Renal cortical epithelial cell (primary cell): ENCODE measurements around the gene GOLGA8B. TPM values are rescaled to one million over a fixed set of nuclear protein-coding genes. Genes with fewer than 3 reads are reported as not detected.
"Not testable (repeated sequence)": the region's sequence is repeated elsewhere in the genome, so short reads cannot be mapped to it uniquely, and the experiment has no call there.

ENCODE experiments used
- DNase-seq: peaks from one replicate; pipeline ENCODE4 v3.0.0-alpha.2; 2011; ENCODE audit warnings: low read depth
- total RNA-seq: library from RNA; depleted of rRNA; stranded (reverse); fragments of >200 nt; gene quantifications from 2 replicates; pipeline ENCODE4 v1.2.3, GENCODE V29; 2014

GOLGA8B gene
- total RNA-seq, 1 donor from 2014 or later: 61.7 TPM

GRCh38 chr15:34564711-34565110 lies 18.7 kb downstream of the GOLGA8B start:
- DNase-seq: not testable (repeated sequence)

- DNase-seq: not testable (repeated sequence)
These were observed 22.6 kb downstream of the GOLGA8B start for GRCh38 chr15:34560814-34561213.

DNA sequence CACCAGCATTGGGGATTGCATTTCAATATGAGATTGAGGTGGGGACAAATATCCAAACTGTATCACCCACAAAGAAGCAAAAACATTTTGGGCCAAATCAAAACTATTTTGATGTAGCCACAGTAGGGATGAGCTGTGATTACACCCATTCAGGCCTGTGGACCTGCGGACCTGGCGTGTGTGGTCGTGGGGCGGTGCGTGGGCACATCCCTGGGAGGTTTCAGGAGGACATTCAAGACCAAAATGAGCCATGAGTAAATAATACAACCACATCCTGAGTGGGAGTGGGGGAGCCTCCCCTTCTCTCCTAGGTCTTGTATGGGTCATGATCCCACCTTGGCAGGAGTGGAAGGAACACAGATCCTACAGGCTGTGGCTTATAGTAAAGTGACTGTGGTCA lies 23.7 kb downstream of the GOLGA8B start:
- not testable (repeated sequence) for DNase-seq

DNA sequence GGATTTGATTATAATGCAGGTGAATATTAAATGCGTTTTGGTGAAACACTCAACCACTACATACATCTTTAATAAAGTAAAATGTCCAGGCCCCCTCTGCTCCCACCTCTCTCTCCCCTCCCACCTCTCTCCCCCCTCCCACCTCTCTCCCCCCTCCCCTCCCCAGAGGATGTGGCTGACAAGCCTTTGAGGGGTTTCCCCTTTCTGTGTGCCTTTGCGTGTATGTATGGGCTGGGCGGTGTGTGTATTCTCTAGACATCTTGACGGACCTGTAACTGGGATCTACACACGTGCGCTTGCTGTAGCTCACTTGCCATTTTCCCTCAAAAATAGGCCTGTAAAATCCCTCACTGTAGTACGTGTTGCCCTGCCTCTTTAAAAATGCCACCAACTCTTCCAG lies 28.3 kb downstream of the GOLGA8B start:
- not testable (repeated sequence) for DNase-seq

DNA sequence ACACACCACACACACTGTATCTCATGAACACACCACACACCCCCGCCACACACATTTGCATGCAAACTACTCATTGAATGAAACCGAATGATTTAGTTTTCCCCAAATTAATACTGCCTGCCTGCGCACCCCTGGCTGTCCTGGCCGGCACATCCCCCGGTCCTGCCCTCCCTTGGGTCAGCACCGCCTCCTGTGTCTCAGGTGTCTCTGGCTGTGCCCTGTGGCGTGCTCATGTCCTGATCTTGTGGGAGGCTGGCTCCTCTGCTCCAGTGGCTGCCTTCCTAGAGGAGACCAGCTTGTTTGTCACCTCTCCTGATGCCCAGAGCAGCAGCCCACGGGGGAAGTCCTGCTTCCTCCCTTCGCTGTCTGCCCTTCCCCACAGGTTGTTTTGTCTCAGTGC lies 28.7 kb downstream of the GOLGA8B start:
- not testable (repeated sequence) for DNase-seq

DNA sequence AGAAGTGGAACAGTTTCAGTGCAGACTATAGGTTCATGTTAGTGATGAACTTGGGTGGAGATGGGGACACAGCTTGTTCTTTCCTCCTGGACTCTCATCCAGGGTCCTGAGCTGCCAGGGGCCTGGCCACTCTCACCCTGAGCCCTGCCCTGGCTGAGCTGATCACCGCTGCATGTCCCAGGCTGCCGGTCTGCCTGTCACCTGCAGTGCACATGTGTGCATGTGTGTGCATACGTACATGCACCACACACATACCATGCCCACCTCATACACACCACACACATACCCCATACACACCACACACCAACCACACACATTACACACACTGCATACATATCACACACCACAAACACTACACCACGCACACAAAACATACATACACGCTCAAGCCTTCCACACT lies 29.3 kb downstream of the GOLGA8B start:
- DNase-seq: not testable (repeated sequence)

GRCh38 chr15:34550129-34550528 lies 33.3 kb downstream of the GOLGA8B start:
- not testable (repeated sequence) for DNase-seq

- not testable (repeated sequence) for DNase-seq
These were observed 34.1 kb downstream of the GOLGA8B start for GRCh38 chr15:34549381-34549809.

GRCh38 chr15:34543860-34544649 lies 39.4 kb downstream of the GOLGA8B start:
- not testable (repeated sequence) for DNase-seq

DNA sequence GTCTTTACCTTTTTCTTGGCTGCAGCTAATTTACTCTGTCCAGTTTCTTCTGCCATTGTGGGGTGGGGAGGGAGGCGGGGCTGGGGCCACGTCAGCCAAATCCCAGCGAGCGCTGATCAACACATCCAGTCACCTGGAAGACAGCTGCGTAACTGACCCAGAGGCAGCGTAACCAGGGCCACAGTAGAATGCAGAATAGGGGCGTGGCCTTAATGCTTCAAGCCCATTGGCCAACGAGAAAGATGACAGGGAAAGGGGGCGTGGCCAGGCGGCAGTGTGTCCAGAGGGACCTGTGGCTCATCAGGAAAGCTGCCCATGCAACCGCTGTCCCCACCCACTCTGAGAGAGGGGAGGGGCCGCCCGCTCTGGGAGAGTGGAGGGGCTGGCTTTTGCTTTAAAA lies 47.6 kb downstream of the GOLGA8B start:
- not testable (repeated sequence) for DNase-seq

Other genes starting within 250 kb of the GOLGA8B start
- 10.1 and 19.8 TPM in 2 replicates for gene SLC12A6, start 245.9 kb downstream of the GOLGA8B start, total RNA-seq
- 147 and 242 TPM in 2 replicates for gene NOP10, start 240.5 kb downstream of the GOLGA8B start, total RNA-seq
- gene NUTM1, start 240.3 kb downstream of the GOLGA8B start, total RNA-seq: not detected in 2 replicates
- 8.2 and 12.6 TPM in 2 replicates for gene LPCAT4, start 216.5 kb downstream of the GOLGA8B start, total RNA-seq
- gene GOLGA8A, start 145.8 kb downstream of the GOLGA8B start, total RNA-seq: 8.0 and 25.8 TPM in 2 replicates
- not detected in 2 replicates for gene GJD2, start 171.3 kb upstream of the GOLGA8B start, total RNA-seq
- gene ACTC1, start 211.9 kb upstream of the GOLGA8B start, total RNA-seq: not detected in 2 replicates